NT2/D1 (cell line): ENCODE results near the gene AADACL3.

Experiments
- DNase-seq: peaks from one replicate; pipeline ENCODE4 v3.0.0-alpha.2; 2011; ENCODE audit warnings: low read depth, low spot score
- H3K27me3 ChIP-seq: 2 replicates; pipeline ENCODE4 v1.6.0; 2011; ENCODE audit warnings: mild to moderate bottlenecking; ENCODE audit not compliant: insufficient read length, insufficient read depth
- H3K36me3 ChIP-seq: 2 replicates; pipeline ENCODE4 v1.6.1; 2011; ENCODE audit warnings: mild to moderate bottlenecking, low read length, mixed read lengths; ENCODE audit not compliant: insufficient read depth, insufficient read length
- H3K4me1 ChIP-seq: 2 replicates; pipeline ENCODE4 v1.5.1; 2011; ENCODE audit not compliant: insufficient read depth, insufficient read length
- H3K4me3 ChIP-seq: 2 replicates; pipeline ENCODE4 v1.5.1; 2011; ENCODE audit warnings: low read depth; ENCODE audit not compliant: insufficient read length
- H3K9ac ChIP-seq: 2 replicates; pipeline ENCODE4 v1.6.0; 2011; ENCODE audit warnings: low read depth; ENCODE audit not compliant: insufficient read length
- H3K9me3 ChIP-seq: 2 replicates; pipeline ENCODE4 v1.5.1; 2011; ENCODE audit warnings: mild to moderate bottlenecking, low read length; ENCODE audit not compliant: insufficient read depth
- SUZ12 ChIP-seq: IDR thresholded peaks from 2 replicates; pipeline ENCODE4 v1.6.1; 2011; ENCODE audit not compliant: insufficient read length, insufficient read depth; ENCODE audit errors: extremely low read depth
- YY1 ChIP-seq: IDR thresholded peaks from 2 replicates; pipeline ENCODE4 v1.6.1; 2011; ENCODE audit not compliant: insufficient read length, insufficient read depth
- ZNF274 ChIP-seq: IDR thresholded peaks from 2 replicates; pipeline ENCODE4 v1.6.1; 2011; ENCODE audit warnings: mild to moderate bottlenecking, low read depth, low read length

The AADACL3 gene

GRCh38 chr1:12757836-12758235 is 41.9 kb downstream of the AADACL3 start:
- no peaks in the 10 kb centered on the region for H3K9me3 ChIP-seq
- no peaks in the 10 kb centered on the region for H3K4me1 ChIP-seq
- H3K27me3 ChIP-seq = peaks cover 4% of the 10 kb centered on the region
- no peaks in the 10 kb centered on the region for H3K36me3 ChIP-seq
- DNase-seq = no peak
- TF ChIP-seq SUZ12 (no peak), YY1 (no peak), ZNF274 (no peak)
- no peak overlapping the region for H3K4me3 ChIP-seq
- H3K9ac ChIP-seq = no peak overlapping the region

GRCh38 chr1:12760256-12760795 is 44.4 kb downstream of the AADACL3 start:
- Histone ChIP-seq H3K9ac (no peak overlapping the region), H3K4me1 (no peaks in the 10 kb centered on the region), H3K9me3 (no peaks in the 10 kb centered on the region), H3K36me3 (no peaks in the 10 kb centered on the region), H3K4me3 (no peak overlapping the region), H3K27me3 (peaks cover 4% of the 10 kb centered on the region)
- no peak for DNase-seq
- TF ChIP-seq YY1 (no peak), ZNF274 (no peak), SUZ12 (no peak)

GRCh38 chr1:12761781-12762180 is 45.9 kb downstream of the AADACL3 start:
- Histone ChIP-seq H3K9ac (no peak overlapping the region), H3K4me1 (no peaks in the 10 kb centered on the region), H3K4me3 (no peak overlapping the region), H3K9me3 (no peaks in the 10 kb centered on the region), H3K27me3 (no peaks in the 10 kb centered on the region), H3K36me3 (no peaks in the 10 kb centered on the region)
- no peak for DNase-seq
- TF ChIP-seq SUZ12 (no peak), ZNF274 (no peak), YY1 (no peak)

DNA sequence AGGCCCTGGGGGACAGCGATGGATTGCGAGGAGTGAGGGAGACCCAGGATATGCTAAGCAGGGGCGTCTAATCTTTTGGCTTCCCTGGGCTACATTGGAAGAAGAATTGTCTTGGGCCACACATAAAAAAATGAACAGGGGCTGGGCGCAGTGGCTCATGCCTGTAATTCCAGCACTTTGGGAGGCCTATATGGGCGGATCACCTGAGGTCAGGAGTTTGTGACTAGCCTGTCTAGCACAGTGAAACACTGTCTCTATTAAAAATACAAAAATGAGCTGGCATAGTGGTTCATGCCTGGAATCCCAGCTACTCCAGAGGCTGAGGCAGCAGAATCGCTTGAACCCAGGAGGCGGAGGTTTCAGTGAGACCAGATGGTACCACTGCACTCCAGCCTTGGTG is 46.9 kb downstream of the AADACL3 start:
- Histone ChIP-seq H3K4me3 (no peak overlapping the region), H3K27me3 (no peaks in the 10 kb centered on the region), H3K4me1 (no peaks in the 10 kb centered on the region), H3K9me3 (no peaks in the 10 kb centered on the region), H3K36me3 (no peaks in the 10 kb centered on the region), H3K9ac (no peak overlapping the region)
- no peak for DNase-seq
- TF ChIP-seq YY1 (no peak), SUZ12 (no peak), ZNF274 (no peak)

- Histone ChIP-seq H3K9ac (no peak overlapping the region), H3K4me3 (no peak overlapping the region), H3K27me3 (no peaks in the 10 kb centered on the region), H3K36me3 (no peaks in the 10 kb centered on the region), H3K9me3 (no peaks in the 10 kb centered on the region), H3K4me1 (no peaks in the 10 kb centered on the region)
- DNase-seq = no peak
- no peak for TF ChIP-seq YY1
- no peak for TF ChIP-seq ZNF274
- TF ChIP-seq SUZ12 = no peak
Observed at GRCh38 chr1:12763479-12763878, 47.6 kb downstream of the AADACL3 start.

GRCh38 chr1:12764016-12764415 is 48.1 kb downstream of the AADACL3 start:
- Histone ChIP-seq H3K4me3 (no peak overlapping the region), H3K36me3 (no peaks in the 10 kb centered on the region), H3K27me3 (no peaks in the 10 kb centered on the region), H3K4me1 (no peaks in the 10 kb centered on the region), H3K9me3 (no peaks in the 10 kb centered on the region), H3K9ac (no peak overlapping the region)
- TF ChIP-seq ZNF274 (no peak), SUZ12 (no peak), YY1 (no peak)
- DNase-seq = no peak

DNA sequence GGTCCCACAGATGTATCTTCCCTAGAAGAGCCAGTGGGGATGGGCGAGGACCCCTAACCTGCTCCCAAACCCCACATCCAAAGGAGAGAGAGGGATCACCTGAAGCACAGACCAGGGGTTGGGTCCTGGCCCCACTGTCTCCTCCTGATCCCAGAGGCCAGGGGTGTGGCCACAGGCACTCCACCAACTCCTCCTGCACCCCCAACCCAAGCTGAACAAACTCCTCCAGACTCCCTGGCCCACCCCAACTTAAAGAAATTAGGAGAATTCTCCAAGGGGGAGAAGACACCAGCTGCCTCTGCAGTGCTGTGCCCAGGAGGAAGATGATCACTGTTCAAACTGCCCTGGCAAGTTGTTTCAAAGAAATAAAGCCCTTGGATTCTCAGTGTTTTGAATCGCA is 53.1 kb downstream of the AADACL3 start:
- DNase-seq = no peak
- Histone ChIP-seq H3K27me3 (no peaks in the 10 kb centered on the region), H3K36me3 (no peaks in the 10 kb centered on the region), H3K4me1 (no peaks in the 10 kb centered on the region), H3K4me3 (no peak overlapping the region), H3K9ac (no peak overlapping the region), H3K9me3 (no peaks in the 10 kb centered on the region)
- TF ChIP-seq SUZ12 (no peak), YY1 (no peak), ZNF274 (no peak)
